Natural killer cell (primary cell): ENCODE results near the gene DNAJC5. TPM values are rescaled to one million over a fixed set of nuclear protein-coding genes. Genes with fewer than 3 reads are reported as not detected.

ENCODE experiments used
- ATAC-seq, 3 donors: fragments of 150-1000 bp in 2 of 3; fragments of 200-7000 bp in 1 of 3; cut with Tn5 transposase; 1 replicate in 1 of 3; 2 replicates in 2 of 3; pipeline ENCODE4 v1.10.0; 2021; ENCODE audit warnings: mild to moderate bottlenecking in 2 of 3, moderate library complexity in 2 of 3
- DNase-seq, 2 donors: peaks; one replicate each; pipeline versions ENCODE4 v3.0.0 to v3.0.0-alpha.2; 2013 to 2021; ENCODE audit warnings: mixed read lengths in 1 of 2
- H3K27ac ChIP-seq: one replicate; pipeline ENCODE4 v1.5.1; 2013; ENCODE audit warnings: mild to moderate bottlenecking, low read length
- H3K27me3 ChIP-seq: one replicate; pipeline ENCODE4 v1.6.1; 2013; ENCODE audit warnings: low read length; ENCODE audit not compliant: control insufficient read depth, insufficient read depth
- H3K36me3 ChIP-seq: one replicate; pipeline ENCODE4 v1.6.1; 2013; ENCODE audit warnings: low read length; ENCODE audit not compliant: control insufficient read depth, insufficient read depth
- H3K4me1 ChIP-seq: one replicate; pipeline ENCODE4 v1.6.1; 2013; ENCODE audit warnings: low read length; ENCODE audit not compliant: control insufficient read depth, insufficient read depth
- H3K4me3 ChIP-seq: one replicate; pipeline ENCODE4 v1.5.1; 2013; ENCODE audit warnings: low read length
- H3K9me3 ChIP-seq: one replicate; pipeline ENCODE4 v1.6.1; 2013; ENCODE audit warnings: low read length; ENCODE audit not compliant: control insufficient read depth, insufficient read depth
- H3K27ac Mint-ChIP-seq, 2 donors: one replicate each; pipeline ENCODE4 v1.8.0; 2022; ENCODE audit warnings: mild to moderate bottlenecking in 2 of 2, mixed read lengths in 2 of 2, moderate library complexity in 1 of 2
- H3K27me3 Mint-ChIP-seq, 2 donors: one replicate each; pipeline ENCODE4 v1.8.0; 2022; ENCODE audit warnings: low read depth in 2 of 2, mixed read lengths in 2 of 2
- H3K36me3 Mint-ChIP-seq: one replicate; pipeline ENCODE4 v1.8.0; 2022; ENCODE audit warnings: mixed read lengths
- H3K4me1 Mint-ChIP-seq, 2 donors: one replicate each; pipeline ENCODE4 v1.8.0; 2022; ENCODE audit warnings: mixed read lengths in 2 of 2
- H3K4me3 Mint-ChIP-seq: one replicate; pipeline ENCODE4 v1.8.0; 2022; ENCODE audit warnings: mild to moderate bottlenecking, moderate library complexity, mixed read lengths
- H3K9me3 Mint-ChIP-seq, 2 donors: one replicate each; pipeline ENCODE4 v1.8.0; 2022; ENCODE audit warnings: mixed read lengths in 2 of 2
- WGBS: methylation state at CpG from one replicate; pipeline ENCODE4 v1.1.7; 2013; ENCODE audit warnings: missing lambda C conversion rate; ENCODE audit not compliant: insufficient coverage; 5-methylcytosine and 5-hydroxymethylcytosine counted together
- intact Hi-C: fragments of 100-400 bp; cut with micrococcal nuclease; formaldehyde crosslinking; loops from one replicate; pipeline ENCODE4 v1.14.2; 2022
- total RNA-seq, 4 donors: library from RNA; stranded (reverse); fragments of 120-200 nt in 1 of 4; gene quantifications; one replicate each; pipeline versions ENCODE4 v1.2.3 to v1.2.4, GENCODE V29; 2013 to 2022
- TF ChIP-seq, protein P1 (sequence below): fragments of 200-600 bp; IDR thresholded peaks from one replicate; pipeline ENCODE4 v1.8.0; 2022; ENCODE audit warnings: antibody characterized with exemption

The DNAJC5 gene
- total RNA-seq, 3 donors from 2014 or later (not counting 1 experiment from before 2014, with no cell fraction given), result 27.5 to 45.1 (median 42.8) TPM

- Mint-ChIP-seq H3K27ac (no peak overlapping the region), H3K27me3 (no peaks in the 10 kb centered on the region), H3K36me3 (no peaks in the 10 kb centered on the region), H3K4me1 (peaks cover 0 to 11% of the 10 kb centered on the region in 2 donors), H3K4me3 (no peak overlapping the region), H3K9me3 (no peaks in the 10 kb centered on the region)
- intact Hi-C loops, result no loop called here
- no peak for DNase-seq
- TF ChIP-seq, protein P1, sequence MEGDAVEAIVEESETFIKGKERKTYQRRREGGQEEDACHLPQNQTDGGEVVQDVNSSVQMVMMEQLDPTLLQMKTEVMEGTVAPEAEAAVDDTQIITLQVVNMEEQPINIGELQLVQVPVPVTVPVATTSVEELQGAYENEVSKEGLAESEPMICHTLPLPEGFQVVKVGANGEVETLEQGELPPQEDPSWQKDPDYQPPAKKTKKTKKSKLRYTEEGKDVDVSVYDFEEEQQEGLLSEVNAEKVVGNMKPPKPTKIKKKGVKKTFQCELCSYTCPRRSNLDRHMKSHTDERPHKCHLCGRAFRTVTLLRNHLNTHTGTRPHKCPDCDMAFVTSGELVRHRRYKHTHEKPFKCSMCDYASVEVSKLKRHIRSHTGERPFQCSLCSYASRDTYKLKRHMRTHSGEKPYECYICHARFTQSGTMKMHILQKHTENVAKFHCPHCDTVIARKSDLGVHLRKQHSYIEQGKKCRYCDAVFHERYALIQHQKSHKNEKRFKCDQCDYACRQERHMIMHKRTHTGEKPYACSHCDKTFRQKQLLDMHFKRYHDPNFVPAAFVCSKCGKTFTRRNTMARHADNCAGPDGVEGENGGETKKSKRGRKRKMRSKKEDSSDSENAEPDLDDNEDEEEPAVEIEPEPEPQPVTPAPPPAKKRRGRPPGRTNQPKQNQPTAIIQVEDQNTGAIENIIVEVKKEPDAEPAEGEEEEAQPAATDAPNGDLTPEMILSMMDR, result no peak
- peaks cover 66% of the 10 kb centered on the region for H3K36me3 ChIP-seq
- H3K27me3 ChIP-seq, result no peaks in the 10 kb centered on the region
- H3K27ac ChIP-seq, result no peak overlapping the region
- no peaks in the 10 kb centered on the region for H3K9me3 ChIP-seq
- 97% methylated on average over 19 of the region's 19 CpGs for WGBS
- ATAC-seq, result no peak
- H3K4me3 ChIP-seq, result no peak overlapping the region
- no peaks in the 10 kb centered on the region for H3K4me1 ChIP-seq
Measured at GRCh38 chr20:63931735-63932134, 36.8 kb downstream of the DNAJC5 start.

DNA sequence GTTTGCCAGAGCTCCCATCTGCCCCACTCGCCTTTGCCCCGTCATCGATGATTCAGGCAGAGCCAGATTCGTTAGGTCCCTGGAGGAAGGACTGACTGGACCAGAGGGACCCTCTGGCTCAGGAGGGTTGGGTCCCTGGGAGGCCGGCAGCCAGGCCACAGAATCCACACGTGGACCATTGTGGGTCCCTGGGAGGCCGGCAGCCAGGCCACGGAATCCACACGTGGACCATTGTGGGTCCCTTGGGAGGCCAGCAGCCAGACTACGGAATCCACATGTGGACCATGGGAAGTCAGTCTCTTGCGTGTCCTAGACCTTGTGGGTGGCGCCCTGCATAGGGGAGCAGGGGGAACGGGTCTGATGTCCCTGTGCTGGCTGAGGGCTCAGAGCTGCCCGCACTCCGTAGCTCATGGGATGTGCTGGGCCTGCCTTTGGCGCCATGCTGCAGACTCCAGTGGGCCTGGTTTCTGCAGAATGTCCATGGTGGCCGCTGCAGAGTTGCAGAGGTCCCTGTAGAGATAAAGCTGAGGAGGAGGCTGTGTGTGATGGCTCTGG is 37.8 kb downstream of the DNAJC5 start:
- H3K36me3 ChIP-seq, result peaks cover 66% of the 10 kb centered on the region
- no peak overlapping the region for H3K4me3 ChIP-seq

DNA sequence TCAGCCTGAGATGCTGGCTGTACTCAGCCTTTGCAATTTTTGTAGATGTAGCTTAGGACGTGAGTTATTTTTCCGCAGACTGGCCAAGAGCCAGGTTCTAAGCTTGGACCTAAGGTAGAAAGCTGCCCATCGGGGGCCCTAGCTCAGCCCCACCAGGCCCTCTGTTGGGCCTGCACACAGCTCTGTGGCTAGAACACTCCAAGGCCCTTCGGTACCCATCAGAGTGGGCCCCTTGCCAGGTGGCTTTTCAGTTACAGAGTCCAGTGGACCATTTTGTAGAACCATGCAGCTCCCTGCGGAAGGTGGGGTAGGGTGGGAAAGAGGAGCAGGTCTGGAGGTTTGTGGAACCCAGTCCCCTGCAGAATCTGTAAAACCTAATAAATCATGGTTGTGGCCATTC is 38.7 kb downstream of the DNAJC5 start:
- Mint-ChIP-seq H3K9me3 (no peaks in the 10 kb centered on the region), H3K36me3 (no peaks in the 10 kb centered on the region), H3K4me3 (no peak overlapping the region), H3K27me3 (no peaks in the 10 kb centered on the region), H3K4me1 (peaks cover 0 to 7% of the 10 kb centered on the region in 2 donors), H3K27ac (no peak overlapping the region)
- WGBS, result 96% methylated on average over 5 of the region's 5 CpGs
- Histone ChIP-seq H3K4me3 (no peak overlapping the region), H3K36me3 (peaks cover 61% of the 10 kb centered on the region), H3K4me1 (no peaks in the 10 kb centered on the region), H3K27me3 (no peaks in the 10 kb centered on the region), H3K27ac (no peak overlapping the region), H3K9me3 (no peaks in the 10 kb centered on the region)
- ATAC-seq, result no peak
- no peak for DNase-seq
- TF ChIP-seq, protein P1, result no peak
- intact Hi-C loops, result no loop called here

More for the DNA sequence above, 37.8 kb downstream of the DNAJC5 start:
- peaks cover 0 to 7% of the 10 kb centered on the region in 2 donors for H3K4me1 Mint-ChIP-seq
- Histone ChIP-seq H3K27me3 (no peaks in the 10 kb centered on the region), H3K27ac (no peak overlapping the region), H3K4me1 (no peaks in the 10 kb centered on the region), H3K9me3 (no peaks in the 10 kb centered on the region)
- no peak for ATAC-seq
- no peak for DNase-seq
- H3K9me3 Mint-ChIP-seq, result no peaks in the 10 kb centered on the region
- no peak overlapping the region for H3K27ac Mint-ChIP-seq
- TF ChIP-seq, protein P1, result no peak
- H3K36me3 Mint-ChIP-seq, result no peaks in the 10 kb centered on the region
- no peak overlapping the region for H3K4me3 Mint-ChIP-seq
- 96% methylated on average over 17 of the region's 17 CpGs for WGBS
- no peaks in the 10 kb centered on the region for H3K27me3 Mint-ChIP-seq
- intact Hi-C loops, result no loop called here
